ENCODE measurements around the gene HUNK.
A peak's percentile ranks its signal among the peaks of the same experiment; 100 is the strongest.
"Not testable (repeated sequence)": the region's sequence is repeated elsewhere in the genome, so short reads cannot be mapped to it uniquely, and the experiment has no call there.

The HUNK gene

GRCh38 chr21:31921079-31921478 lies 48.3 kb downstream of the HUNK start:
- DNase-seq (ENCODE audit: low spot score) = peak; percentile 35

DNA sequence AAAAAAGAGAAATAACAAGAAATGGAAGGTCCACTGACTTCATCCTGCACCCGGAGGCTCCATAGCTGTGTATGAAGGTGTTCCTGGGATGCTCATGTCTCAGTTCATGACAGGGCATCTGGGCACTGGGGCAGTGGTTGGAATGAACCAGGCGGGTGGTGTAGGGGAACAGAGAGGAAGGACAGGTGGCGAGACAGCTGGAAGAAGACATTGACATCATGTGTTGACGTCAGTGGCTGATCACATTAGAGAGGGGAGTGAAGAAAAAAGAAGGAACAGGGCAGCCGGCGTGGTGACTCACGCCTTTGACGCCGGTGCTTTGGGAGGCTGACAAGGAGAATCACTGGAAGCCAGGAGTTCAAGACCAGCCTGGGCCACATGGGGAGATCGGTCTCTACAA lies 50.1 kb downstream of the HUNK start:
- no peak for DNase-seq (ENCODE audit: low spot score)

- DNase-seq (ENCODE audit: low spot score) = no peak
These were observed 50.9 kb downstream of the HUNK start for GRCh38 chr21:31923756-31924155.

DNA sequence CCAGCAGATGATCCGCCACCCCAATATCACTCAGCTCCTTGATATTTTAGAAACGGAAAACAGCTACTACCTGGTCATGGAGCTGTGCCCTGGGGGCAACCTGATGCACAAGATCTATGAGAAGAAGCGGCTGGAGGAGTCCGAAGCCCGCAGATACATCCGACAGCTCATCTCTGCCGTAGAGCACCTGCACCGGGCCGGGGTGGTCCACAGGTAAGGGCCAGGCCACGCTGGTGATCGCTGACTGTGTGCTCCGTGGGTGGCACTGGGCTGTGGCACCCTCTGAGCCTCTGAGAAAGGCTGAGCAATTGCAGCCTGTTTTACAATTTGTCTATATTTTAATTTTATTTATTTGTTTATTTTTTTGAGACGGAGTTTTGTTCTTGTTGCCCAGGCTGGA lies 51.7 kb downstream of the HUNK start:
- DNase-seq (ENCODE audit: low spot score) = no peak

DNA sequence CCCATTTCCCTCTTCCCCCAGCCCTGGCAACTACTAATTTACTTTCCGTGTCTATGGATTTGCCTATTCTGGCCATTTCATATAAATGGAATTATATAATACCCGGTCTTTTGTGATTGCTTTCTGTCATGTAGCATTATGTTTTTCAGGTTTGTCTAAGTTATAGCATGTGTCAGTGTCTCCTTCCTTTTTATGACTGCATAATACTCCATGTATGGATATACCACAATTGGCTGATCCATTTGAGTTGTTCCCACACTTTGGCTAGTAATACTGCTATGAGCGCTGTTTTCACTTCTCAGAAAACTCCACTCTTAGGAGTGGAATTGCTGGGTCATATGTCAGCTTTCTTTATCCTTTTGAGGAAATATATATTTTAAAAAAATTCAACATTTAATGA lies 53.7 kb downstream of the HUNK start:
- no peak for DNase-seq (ENCODE audit: low spot score)

GRCh38 chr21:31927689-31928353 lies 55.0 kb downstream of the HUNK start:
- DNase-seq (ENCODE audit: low spot score) = no peak

- DNase-seq (ENCODE audit: low spot score) = no peak
These were observed 55.8 kb downstream of the HUNK start for GRCh38 chr21:31928656-31929055.

DNA sequence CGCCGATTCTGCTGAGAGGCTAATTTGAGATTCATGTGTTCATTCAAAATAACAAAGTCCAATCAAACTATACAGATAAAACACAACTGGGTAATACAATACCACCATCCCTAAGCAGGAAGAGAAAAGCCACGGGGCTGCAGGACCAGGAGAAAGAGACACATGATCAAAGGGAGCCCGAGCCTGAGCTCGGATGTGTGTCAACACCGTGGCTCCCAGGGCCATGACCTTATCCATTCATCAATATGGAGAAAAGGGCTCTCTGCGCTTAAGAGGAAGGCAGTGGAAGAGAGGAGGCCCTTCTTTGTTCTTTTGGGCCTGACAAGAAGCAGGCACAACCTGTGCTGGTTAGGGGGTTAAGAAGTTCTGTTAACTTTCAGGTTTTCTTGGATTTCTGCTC lies 56.7 kb downstream of the HUNK start:
- DNase-seq (ENCODE audit: low spot score) = no peak

DNA sequence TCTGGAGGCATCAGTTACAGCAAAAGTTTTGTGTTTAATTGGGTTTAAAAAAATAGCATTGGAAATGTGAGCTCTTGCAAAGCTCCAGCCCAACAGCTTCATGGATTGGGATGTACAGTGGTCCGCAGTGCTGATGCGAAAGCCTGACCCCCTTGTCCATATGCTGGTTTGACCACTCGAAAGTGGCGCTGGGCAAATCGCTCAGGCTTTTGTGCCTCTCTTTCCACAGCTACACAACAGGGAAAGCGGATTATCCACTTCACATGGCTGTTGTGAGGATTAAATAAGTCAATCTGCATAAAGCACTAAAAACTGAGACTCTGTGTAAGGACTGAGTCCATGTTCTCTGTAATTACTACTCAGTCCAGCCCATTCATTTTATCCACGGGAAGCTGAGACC lies 57.2 kb downstream of the HUNK start:
- DNase-seq (ENCODE audit: low spot score) = no peak

DNA sequence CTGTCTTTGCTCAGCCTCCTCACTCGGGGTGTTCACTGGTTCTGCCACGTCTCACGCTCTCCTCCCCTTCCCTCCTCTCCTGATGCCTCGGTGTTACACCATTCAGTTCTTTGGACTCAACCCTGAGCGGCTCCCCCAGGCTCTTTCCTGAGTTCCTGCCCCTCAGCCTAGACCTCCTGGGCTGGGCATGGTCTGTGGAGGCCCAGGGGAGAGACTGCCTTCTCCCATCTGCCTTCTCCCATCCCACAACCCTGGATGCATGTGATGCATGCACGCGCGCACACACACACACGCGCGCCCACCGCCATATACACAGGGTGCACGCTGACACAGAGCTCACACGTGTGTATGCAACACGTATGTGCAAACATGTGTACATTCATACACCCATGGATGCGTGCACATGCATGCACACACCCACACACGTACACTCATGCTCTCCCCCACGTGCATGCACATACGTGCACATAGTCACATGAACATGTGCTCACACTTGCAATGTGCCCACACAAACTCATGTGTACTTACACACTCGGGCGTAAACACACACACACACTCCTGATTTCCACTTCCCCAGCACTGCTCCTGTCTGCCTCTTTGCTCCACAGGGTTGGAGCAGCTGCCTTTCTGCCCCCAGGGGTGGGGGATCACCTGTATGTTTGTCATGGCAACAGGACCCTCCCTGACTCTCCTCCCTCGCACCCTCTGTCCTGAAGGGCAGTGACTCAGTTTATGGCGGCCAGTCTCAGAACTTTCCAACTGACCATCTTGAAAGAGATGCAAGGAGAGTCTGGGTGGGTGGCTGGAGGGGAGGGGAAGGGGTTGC lies 59.0 kb downstream of the HUNK start:
- DNase-seq (ENCODE audit: low spot score) = no peak

- no peak for DNase-seq (ENCODE audit: low spot score)
These were observed 59.6 kb downstream of the HUNK start for GRCh38 chr21:31932470-31932764.

DNA sequence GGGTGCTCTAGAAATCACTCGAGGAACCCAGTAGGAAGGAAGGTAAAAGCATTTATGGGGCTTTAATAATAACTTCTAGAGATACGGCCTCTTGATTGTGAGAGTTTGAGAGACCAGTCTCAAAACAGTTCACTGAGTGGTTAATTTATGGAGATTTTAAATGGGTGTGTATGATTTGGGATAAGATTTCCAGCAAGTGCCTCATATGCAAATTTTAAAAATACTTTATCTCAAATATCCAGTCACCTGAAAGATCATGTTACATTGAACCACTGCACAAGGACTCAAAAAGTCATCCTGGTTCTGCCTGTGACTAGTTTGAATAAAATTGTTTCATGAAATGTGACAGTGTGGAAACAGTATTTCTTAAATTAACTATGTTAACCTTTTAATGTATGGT lies 64.5 kb downstream of the HUNK start:
- DNase-seq (ENCODE audit: low spot score) = no peak

DNA sequence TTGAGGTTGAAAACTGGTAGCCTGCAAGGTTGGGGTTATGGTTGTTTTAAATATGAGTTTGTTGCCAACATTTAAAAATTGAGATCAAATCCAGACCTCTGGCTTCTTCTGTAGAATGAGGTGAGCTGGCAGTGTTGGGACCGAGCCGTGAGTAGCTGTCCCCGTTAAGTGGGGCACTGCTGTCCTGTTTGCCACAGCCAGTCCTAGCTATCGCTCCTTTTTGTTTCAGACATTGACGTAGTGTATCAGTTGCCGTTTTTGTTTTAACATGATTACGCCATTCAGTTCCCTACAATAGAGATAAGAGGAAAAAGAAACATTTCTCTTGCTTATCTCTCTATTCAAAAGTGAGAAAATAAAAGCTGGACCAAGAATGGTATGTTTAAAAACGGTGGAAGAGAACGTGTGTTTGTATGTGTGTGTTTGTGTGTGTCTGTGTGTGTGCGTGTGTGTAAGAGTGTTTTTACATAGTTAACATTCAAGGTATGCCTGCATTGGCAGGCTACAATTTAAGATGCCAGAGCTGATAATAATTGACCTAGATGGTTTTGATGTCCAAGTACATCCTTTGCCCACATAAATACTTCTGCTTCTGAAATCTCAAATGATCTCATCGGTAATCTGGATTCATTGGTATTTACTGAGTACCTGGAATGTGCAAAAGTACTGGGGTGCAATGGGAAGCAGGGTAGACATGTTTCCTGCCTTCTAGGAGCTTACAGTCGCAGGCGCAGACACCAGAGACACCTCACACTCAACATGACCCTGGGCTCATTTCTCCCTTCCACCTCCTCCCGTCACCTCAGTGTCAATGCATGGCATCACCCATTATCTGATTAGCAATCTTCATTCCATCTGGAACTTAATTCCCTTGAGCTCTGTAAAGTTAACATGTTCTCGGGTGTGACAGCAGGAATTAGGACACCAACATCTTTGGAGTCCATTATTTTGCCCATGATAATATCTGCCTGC lies 65.8 kb downstream of the HUNK start:
- DNase-seq (ENCODE audit: low spot score) = no peak

GRCh38 chr21:31941694-31942093 lies 68.9 kb downstream of the HUNK start:
- DNase-seq (ENCODE audit: low spot score) = no peak

- DNase-seq (ENCODE audit: low spot score) = no peak
These were observed 70.7 kb downstream of the HUNK start for GRCh38 chr21:31943561-31943960.

- no peak for DNase-seq (ENCODE audit: low spot score)
These were observed 72.3 kb downstream of the HUNK start for GRCh38 chr21:31945141-31945540.

DNA sequence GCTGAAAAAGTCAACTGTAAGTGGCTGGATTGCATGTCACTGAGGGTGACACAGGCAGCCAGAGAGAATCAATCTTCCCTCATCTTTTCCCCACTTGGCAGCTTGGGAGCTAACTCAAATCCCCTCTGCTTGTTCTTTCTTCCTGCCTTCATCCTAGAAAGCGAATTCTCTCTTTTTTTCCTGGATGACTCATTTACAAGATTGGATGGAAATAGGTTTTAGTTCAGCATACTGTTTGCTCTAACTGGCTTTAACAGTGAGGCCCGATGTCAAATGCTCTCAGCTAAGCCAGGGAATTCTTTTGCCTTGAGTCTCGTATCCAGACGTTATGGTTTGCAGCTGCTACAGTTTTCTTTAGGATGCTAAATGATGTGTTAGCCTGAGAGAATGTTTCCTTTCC lies 72.7 kb downstream of the HUNK start:
- peak; percentile 75 for DNase-seq (ENCODE audit: low spot score)

DNA sequence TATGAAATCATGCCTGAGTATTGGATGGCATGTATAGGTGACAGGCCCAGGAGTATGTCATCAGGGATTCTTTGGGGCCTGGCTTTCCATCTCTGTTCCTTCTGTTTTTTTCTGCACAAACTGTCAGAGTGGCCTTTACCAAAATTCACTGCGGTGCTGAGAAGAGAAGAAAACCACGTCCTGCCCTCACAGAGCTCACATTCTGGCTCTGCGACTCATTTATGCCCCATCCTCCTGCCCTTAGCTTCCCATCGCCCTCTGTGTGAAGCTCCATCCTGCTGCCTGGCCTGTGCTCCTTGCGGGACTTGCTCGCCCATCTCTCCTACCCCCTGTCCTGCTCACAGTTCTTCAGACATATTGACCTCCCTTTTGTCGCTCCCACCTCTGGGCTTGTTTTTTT lies 73.4 kb downstream of the HUNK start:
- peak; percentile 14 for DNase-seq (ENCODE audit: low spot score)

DNA sequence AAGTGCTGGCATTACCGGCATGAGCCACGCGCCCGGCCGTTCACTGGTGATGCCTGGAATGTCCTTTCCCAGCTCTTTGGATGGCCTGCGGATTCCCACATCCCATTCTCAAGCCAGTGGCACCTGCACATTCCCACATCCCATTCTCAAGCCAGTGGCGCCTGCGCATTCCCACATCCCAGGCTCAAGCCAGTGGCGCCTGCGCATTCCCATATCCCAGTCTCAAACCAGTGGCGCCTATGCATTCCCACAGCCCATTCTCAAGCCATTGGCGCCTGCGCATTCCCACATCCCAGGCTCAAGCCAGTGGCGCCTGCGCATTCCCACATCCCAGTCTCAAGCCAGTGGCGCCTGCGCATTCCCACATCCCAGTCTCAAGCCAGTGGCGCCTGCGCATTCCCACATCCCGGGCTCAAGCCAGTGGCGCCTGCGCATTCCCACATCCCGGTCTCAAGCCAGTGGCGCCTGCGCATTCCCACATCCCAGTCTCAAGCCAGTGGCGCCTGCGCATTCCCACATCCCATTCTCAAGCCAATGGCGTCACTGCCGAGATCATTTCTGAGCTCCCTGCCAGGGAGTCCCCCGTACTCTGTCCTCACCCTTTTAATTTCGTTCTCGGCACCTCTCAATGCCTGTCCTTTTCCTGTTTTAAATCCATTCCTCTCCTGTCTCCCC lies 74.2 kb downstream of the HUNK start:
- DNase-seq (ENCODE audit: low spot score) = not testable (repeated sequence)

- no peak for DNase-seq (ENCODE audit: low spot score)
These were observed 75.9 kb downstream of the HUNK start for GRCh38 chr21:31948676-31949075.

DNA sequence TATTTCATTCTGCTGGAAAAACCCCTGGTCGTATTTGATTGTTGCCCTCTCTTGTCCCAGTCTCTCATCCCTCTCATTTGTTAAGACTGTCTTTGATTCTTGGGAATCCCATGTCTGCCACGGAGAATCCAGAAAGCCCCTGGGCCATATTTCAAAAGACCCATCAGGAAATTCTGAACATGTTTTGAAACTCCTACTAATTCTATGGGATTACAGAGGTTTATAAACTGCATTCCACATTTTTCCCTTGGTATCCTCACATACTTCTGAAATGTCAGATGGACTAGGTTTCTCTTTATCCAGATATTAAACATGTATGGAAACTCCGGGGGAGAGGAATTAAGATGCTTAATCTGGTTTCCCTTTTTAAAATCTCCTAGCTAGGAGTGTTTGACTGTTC lies 80.0 kb downstream of the HUNK start:
- DNase-seq (ENCODE audit: low spot score) = no peak

DNA sequence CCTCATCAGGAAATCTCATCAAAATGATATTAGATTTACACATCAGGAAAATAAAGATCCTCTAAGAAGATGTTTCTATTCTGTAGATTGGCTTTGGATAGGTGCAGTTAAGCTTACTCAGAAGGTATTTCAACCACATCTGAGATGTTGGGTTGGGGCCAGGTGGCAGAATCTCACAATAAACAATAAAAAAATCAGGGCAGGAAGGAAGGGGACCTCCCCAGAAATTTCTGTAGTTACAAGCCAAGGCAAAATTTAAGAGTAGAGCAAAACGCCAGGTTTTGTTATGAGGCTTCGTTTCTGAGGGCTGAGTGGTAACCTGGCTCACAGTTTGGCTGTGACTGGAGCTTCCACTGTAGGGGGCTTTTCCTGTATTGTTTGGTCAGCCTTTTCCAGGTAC lies 84.8 kb downstream of the HUNK start:
- DNase-seq (ENCODE audit: low spot score) = no peak

Data from AG20443 (cell line).